ENCODE results near the gene GTF2H3. TPM values are rescaled to one million over a fixed set of nuclear protein-coding genes. Genes with fewer than 3 reads are reported as not detected.

The GTF2H3 gene
- total and polyA plus RNA-seq, 11 donors, result 3.5 to 21.9 (median 12.9) TPM

- DNase-seq (no peak), ATAC-seq (no peak)
- H3K4me1 ChIP-seq, result peaks cover 0 to 25% (median 1%) of the 10 kb centered on the region in 12 donors
- H3K9me3 ChIP-seq, result no peaks in the 10 kb centered on the region
- H3K4me3 ChIP-seq, result no peak overlapping the region
- H3K36me3 ChIP-seq, result peaks cover 0 to 81% (median 70%) of the 10 kb centered on the region in 9 donors
- H3K27ac ChIP-seq, result no peak overlapping the region
- intact Hi-C loops (cut with DNase I), result loop anchor here in 1 of 10 donors (10.0 kb wide), 1 partner anchor 318 kb away; the partner anchor contains the start of genes CCDC92 and ZNF664
- H3K27me3 ChIP-seq, result no peaks in the 10 kb centered on the region
- 90 to 93% (median 91%) methylated on average over 9 of the region's 9 CpGs for WGBS, 4 donors
- TF ChIP-seq POLR2A (IDR thresholded peaks at IDR 0.05) (no peak), CTCF (IDR thresholded peaks at IDR 0.05) (no peak)
Observed at GRCh38 chr12:123657211-123657610, 23.6 kb downstream of the GTF2H3 start.

GRCh38 chr12:123659996-123660727 is 26.5 kb downstream of the GTF2H3 start:
- intact Hi-C loops (cut with DNase I), result loop anchor here in 1 of 10 donors (10.0 kb wide), 1 partner anchor 315 kb away; the partner anchor contains the start of genes CCDC92 and ZNF664
- no peaks in the 10 kb centered on the region for H3K27me3 ChIP-seq
- 86 to 90% (median 88%) methylated on average over 5 of the region's 5 CpGs for WGBS, 4 donors
- H3K9me3 ChIP-seq, result no peaks in the 10 kb centered on the region
- H3K27ac ChIP-seq, result peak overlapping the region in 1 of 12 donors; percentile 79
- peaks cover 0 to 69% (median 61%) of the 10 kb centered on the region in 9 donors for H3K36me3 ChIP-seq
- ATAC-seq, result no peak
- TF ChIP-seq CTCF (IDR thresholded peaks at IDR 0.05) (no peak), POLR2A (IDR thresholded peaks at IDR 0.05) (no peak)
- no peak for DNase-seq
- H3K4me3 ChIP-seq, result no peak overlapping the region
- H3K4me1 ChIP-seq, result peaks cover 0 to 25% (median under 1%) of the 10 kb centered on the region in 12 donors

GRCh38 chr12:123667771-123668170 is 34.1 kb downstream of the GTF2H3 start:
- no peak for DNase-seq
- intact Hi-C loops (cut with DNase I), result no loop called here
- 83 to 85% (median 84%) methylated on average over 8 of the region's 8 CpGs for WGBS, 4 donors
- Histone ChIP-seq H3K4me1 (peaks cover 0 to 14% (median 9%) of the 10 kb centered on the region in 12 donors), H3K27ac (no peak overlapping the region), H3K27me3 (no peaks in the 10 kb centered on the region), H3K36me3 (peaks cover 0 to 9% (median 2%) of the 10 kb centered on the region in 9 donors), H3K9me3 (no peaks in the 10 kb centered on the region), H3K4me3 (no peak overlapping the region)
- TF ChIP-seq CTCF (IDR thresholded peaks at IDR 0.05) (no peak), POLR2A (IDR thresholded peaks at IDR 0.05) (no peak)
- ATAC-seq, result no peak

- peak; percentile 99 to 100 (median 100) for ATAC-seq
- Histone ChIP-seq H3K36me3 (peaks cover 0 to 26% (median 14%) of the 10 kb centered on the region in 9 donors), H3K27me3 (no peaks in the 10 kb centered on the region), H3K4me1 (peaks cover 0 to 14% (median 9%) of the 10 kb centered on the region in 12 donors), H3K4me3 (peak within 1 kb of the TSS; percentile 61 to 97 (median 92)), H3K27ac (peak within 1 kb of the TSS in 4 of 12 donors; percentile 36 to 63 (median 50)), H3K9me3 (no peaks in the 10 kb centered on the region)
- peak; percentile 94 to 97 (median 96) for DNase-seq
- WGBS, 4 donors, result 1 to 2% (median 2%) methylated on average over 25 to 53 of the region's 53 CpGs
- TF ChIP-seq CTCF (IDR thresholded peaks at IDR 0.05) (no peak), POLR2A (IDR thresholded peaks at IDR 0.05) (no peak)
- intact Hi-C loops (cut with DNase I), result no loop called here
Observed at GRCh38 chr12:123670882-123671728, 37.5 kb downstream of the GTF2H3 start, which contains the start of gene TCTN2. Gene TCTN2, plus strand, starts transcription at chr12:123671113. Its CDS starts 128 bp downstream, at chr12:123671241.
